ENCODE results near the gene PHF21A.

DNA sequence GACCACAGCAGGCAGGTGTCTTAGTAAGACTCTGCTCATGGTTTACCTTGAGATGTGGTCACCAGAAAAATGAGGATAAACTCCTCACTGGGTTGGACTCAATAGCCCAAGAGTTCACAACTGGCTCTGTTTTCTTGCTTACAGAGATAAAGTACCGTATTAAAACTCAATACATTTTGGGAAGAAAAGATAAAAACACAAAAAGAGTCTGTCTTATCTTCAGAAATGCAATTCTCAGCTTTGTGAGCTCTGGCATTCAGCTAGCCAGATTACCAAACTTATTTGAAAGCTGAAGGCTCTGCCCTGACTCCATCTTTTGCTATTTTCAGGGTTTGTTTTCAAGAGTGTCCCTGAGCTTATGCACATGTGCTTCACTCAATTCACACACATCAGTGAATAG, 75.4 kb downstream of the PHF21A start:
- TF ChIP-seq, protein P1, sequence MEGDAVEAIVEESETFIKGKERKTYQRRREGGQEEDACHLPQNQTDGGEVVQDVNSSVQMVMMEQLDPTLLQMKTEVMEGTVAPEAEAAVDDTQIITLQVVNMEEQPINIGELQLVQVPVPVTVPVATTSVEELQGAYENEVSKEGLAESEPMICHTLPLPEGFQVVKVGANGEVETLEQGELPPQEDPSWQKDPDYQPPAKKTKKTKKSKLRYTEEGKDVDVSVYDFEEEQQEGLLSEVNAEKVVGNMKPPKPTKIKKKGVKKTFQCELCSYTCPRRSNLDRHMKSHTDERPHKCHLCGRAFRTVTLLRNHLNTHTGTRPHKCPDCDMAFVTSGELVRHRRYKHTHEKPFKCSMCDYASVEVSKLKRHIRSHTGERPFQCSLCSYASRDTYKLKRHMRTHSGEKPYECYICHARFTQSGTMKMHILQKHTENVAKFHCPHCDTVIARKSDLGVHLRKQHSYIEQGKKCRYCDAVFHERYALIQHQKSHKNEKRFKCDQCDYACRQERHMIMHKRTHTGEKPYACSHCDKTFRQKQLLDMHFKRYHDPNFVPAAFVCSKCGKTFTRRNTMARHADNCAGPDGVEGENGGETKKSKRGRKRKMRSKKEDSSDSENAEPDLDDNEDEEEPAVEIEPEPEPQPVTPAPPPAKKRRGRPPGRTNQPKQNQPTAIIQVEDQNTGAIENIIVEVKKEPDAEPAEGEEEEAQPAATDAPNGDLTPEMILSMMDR (IDR thresholded peaks at IDR 0.05 in 4 of 5, conservative IDR thresholded peaks at IDR 0.05 in 1 of 5), result no peak
- no peak for TF ChIP-seq POLR2A (IDR thresholded peaks at IDR 0.05)

All from gastrocnemius medialis (tissue), 4 donors.